ENCODE data around the gene ESPNL. TPM values are rescaled to one million over a fixed set of nuclear protein-coding genes. Genes with fewer than 3 reads are reported as not detected.

The ESPNL gene
- total and polyA plus RNA-seq, 2 of the 4 experiments (the other 2 are of a cell fraction) = 2.0 TPM

DNA sequence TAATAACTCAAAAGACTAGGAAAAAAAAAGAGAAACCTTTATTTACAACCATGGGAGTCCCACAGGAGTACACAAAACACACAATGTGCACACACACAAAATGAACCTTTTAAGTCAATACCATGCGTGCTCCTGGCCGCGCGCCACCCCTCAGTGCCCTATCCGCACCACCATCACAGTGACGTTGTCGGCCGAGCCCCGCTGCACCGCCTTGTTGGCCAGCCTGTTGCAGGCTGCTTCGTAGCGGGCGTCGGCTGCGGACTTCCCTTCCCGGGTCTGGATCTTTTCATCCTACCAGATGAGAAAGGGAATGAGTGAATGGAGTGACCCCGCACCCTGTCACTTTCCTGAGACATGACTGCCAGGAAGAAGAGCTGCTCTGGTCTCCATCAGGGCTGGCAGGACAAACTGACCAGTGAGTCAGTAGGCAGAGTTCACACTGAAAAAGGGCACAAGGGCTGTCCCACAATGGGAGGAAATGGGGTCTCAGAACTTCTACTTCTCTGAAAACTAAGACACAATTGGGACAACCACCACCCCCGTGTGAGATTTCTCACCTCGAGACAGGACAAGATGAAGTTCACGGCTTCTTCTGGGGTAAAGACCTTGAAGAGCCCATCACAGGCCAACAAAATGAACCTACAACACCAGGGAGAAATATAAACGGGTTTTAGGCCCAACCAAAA is 70.4 kb downstream of the ESPNL start:
- Histone ChIP-seq H3K27ac (ENCODE audit: insufficient read depth, low read length) (peak overlapping the region; percentile 97), H3K4me1 (ENCODE audit: control insufficient read depth, insufficient read depth, low read length) (peaks cover 31% of the 10 kb centered on the region), H3K9me3 (ENCODE audit: control insufficient read depth, insufficient read depth, low read length) (no peaks in the 10 kb centered on the region), H4K20me1 (ENCODE audit: insufficient read depth, low read length) (peaks cover 8% of the 10 kb centered on the region), H3K9ac (ENCODE audit: low read depth, low read length) (peak overlapping the region; percentile 47), H3K27me3 (ENCODE audit: control insufficient read depth, insufficient read depth, low read length) (no peaks in the 10 kb centered on the region), H2AFZ (replicated peaks; ENCODE audit: low read length, poor library complexity) (no peak overlapping the region), H2BK15ac (ENCODE audit: low read depth, low read length) (peak overlapping the region; percentile 99; the same call in 2 of the 3 replicates), H3K4me2 (ENCODE audit: low read depth, low read length) (peak overlapping the region; percentile 21), H3K4me3 (ENCODE audit: insufficient read depth, low read depth, low read length) (no peak overlapping the region), H3K9me1 (ENCODE audit: insufficient read depth, low read length) (peaks cover 41% of the 10 kb centered on the region), H3K56ac (ENCODE audit: extremely low read depth, insufficient read depth, low read length) (peak overlapping the region; percentile 93), H2BK5ac (ENCODE audit: low read depth, low read length, poor library complexity, severe bottlenecking) (peak overlapping the region; percentile 100), H2BK20ac (ENCODE audit: low read depth, low read length) (peak overlapping the region; percentile 88), H3K14ac (replicated peaks; ENCODE audit: low read depth, low read length) (peak overlapping the region; percentile 94), H3K79me1 (ENCODE audit: low read depth in 1 of 2, low read length in 2 of 2) (peaks cover 13 to 53% of the 10 kb centered on the region in 2 experiments; a peak in 3 of 4 replicates), H3K18ac (ENCODE audit: low read depth, low read length) (peak overlapping the region; percentile 97), H2AK9ac (replicated peaks; ENCODE audit: low read depth, low read length, poor library complexity) (peak overlapping the region; percentile 33), H4K5ac (ENCODE audit: low read depth, low read length) (peak overlapping the region; percentile 98), H3K23ac (ENCODE audit: low read depth, low read length) (peak overlapping the region; percentile 26; the same call in 1 of the 2 replicates), H3K4ac (ENCODE audit: low read depth, low read length) (peak overlapping the region; percentile 99), H3K36me3 (ENCODE audit: control insufficient read depth, insufficient read depth, low read length) (peaks cover 45% of the 10 kb centered on the region), H4K8ac (ENCODE audit: low read depth in 2 of 2, low read length in 2 of 2) (peak overlapping the region; percentile 33 to 67), H2AK5ac (ENCODE audit: low read depth, low read length) (peak overlapping the region; percentile 98), H4K91ac (ENCODE audit: insufficient read depth, low read depth, low read length) (peak overlapping the region; percentile 90), H2BK120ac (ENCODE audit: low read depth, low read length) (peak overlapping the region; percentile 93)
- intact Hi-C loops (cut with micrococcal nuclease) (loop anchor here (10.0 kb wide), 1 partner anchor 176 kb away; no protein-coding TSS in a partner anchor), dilution Hi-C loops (cut with HindIII; ENCODE audit: low sequenced_read_pairs, unreplicated experiment) (no loop called here), in situ Hi-C loops (cut with MboI; ENCODE audit: low sequenced_read_pairs) (no loop called here)
- no peak for ATAC-seq (ENCODE audit: low read depth)
- no peak for TF ChIP-seq FOS (IDR thresholded peaks at IDR 0.05; ENCODE audit: low read depth, low read length)
- TF ChIP-seq, protein P1, sequence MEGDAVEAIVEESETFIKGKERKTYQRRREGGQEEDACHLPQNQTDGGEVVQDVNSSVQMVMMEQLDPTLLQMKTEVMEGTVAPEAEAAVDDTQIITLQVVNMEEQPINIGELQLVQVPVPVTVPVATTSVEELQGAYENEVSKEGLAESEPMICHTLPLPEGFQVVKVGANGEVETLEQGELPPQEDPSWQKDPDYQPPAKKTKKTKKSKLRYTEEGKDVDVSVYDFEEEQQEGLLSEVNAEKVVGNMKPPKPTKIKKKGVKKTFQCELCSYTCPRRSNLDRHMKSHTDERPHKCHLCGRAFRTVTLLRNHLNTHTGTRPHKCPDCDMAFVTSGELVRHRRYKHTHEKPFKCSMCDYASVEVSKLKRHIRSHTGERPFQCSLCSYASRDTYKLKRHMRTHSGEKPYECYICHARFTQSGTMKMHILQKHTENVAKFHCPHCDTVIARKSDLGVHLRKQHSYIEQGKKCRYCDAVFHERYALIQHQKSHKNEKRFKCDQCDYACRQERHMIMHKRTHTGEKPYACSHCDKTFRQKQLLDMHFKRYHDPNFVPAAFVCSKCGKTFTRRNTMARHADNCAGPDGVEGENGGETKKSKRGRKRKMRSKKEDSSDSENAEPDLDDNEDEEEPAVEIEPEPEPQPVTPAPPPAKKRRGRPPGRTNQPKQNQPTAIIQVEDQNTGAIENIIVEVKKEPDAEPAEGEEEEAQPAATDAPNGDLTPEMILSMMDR (conservative IDR thresholded peaks at IDR 0.05; ENCODE audit: low read depth, low read length) = no peak
- TF ChIP-seq, protein P2, sequence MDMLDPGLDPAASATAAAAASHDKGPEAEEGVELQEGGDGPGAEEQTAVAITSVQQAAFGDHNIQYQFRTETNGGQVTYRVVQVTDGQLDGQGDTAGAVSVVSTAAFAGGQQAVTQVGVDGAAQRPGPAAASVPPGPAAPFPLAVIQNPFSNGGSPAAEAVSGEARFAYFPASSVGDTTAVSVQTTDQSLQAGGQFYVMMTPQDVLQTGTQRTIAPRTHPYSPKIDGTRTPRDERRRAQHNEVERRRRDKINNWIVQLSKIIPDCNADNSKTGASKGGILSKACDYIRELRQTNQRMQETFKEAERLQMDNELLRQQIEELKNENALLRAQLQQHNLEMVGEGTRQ (IDR thresholded peaks at IDR 0.05; ENCODE audit: low read depth, low read length) = no peak
- TF ChIP-seq BHLHE40 (IDR thresholded peaks at IDR 0.05; ENCODE audit: low read depth, low read length) = no peak
- no peak for TF ChIP-seq CEBPB (IDR thresholded peaks at IDR 0.05; ENCODE audit: low read depth, low read length)
- TF ChIP-seq CHD1 (IDR thresholded peaks at IDR 0.05; ENCODE audit: low read depth, low read length) = no peak
- TF ChIP-seq MAFK (IDR thresholded peaks at IDR 0.05; ENCODE audit: low read depth, low read length) = no peak
- TF ChIP-seq RCOR1 (IDR thresholded peaks at IDR 0.05; ENCODE audit: insufficient replicate concordance, low read length) = no peak
- BruUV-seq (replicated peaks) = no TSS peak
- POLR2A ChIA-PET (ENCODE audit: unreplicated experiment) = no interaction called here
- 100% methylated on average over 1 of the region's 21 CpGs; no CpG with 5 or more reads in 1 of the 2 experiments for WGBS, 2 experiments (ENCODE audit: extremely low coverage in 2 of 2, insufficient read length in 1 of 2)
- no peak for DNase-seq
- CTCF ChIA-PET = interaction anchor here (0.6 kb wide), 1 partner anchor 38 kb away, joined by 3 read pairs; no protein-coding TSS in a partner anchor

All from IMR-90 (cell line).